HG03571 (cell line): ENCODE data around the gene CD226.
"Not testable (repeated sequence)": the region's sequence is repeated elsewhere in the genome, so short reads cannot be mapped to it uniquely, and the experiment has no call there.

Experiments used
- ATAC-seq: cut with Tn5 transposase; IDR thresholded peaks from one replicate; pipeline ENCODE4 v1.9.1; 2021; ENCODE audit not compliant: unreplicated experiment

CD226 gene

GRCh38 chr18:69916412-69916811 lies 31.3 kb downstream of the CD226 start:
- ATAC-seq: no peak

- no peak for ATAC-seq
Observed at GRCh38 chr18:69908838-69909237, 38.8 kb downstream of the CD226 start.

GRCh38 chr18:69906765-69907164 lies 40.9 kb downstream of the CD226 start:
- ATAC-seq: no peak

GRCh38 chr18:69900941-69901340 lies 46.7 kb downstream of the CD226 start:
- ATAC-seq: no peak

- not testable (repeated sequence) for ATAC-seq
Observed at GRCh38 chr18:69899154-69899923, 48.3 kb downstream of the CD226 start.

- ATAC-seq: peak; percentile 55
Observed at GRCh38 chr18:69898241-69898861, 49.3 kb downstream of the CD226 start.

- ATAC-seq: no peak
Observed at GRCh38 chr18:69897397-69898108, 50.1 kb downstream of the CD226 start.

GRCh38 chr18:69895066-69896047 lies 52.3 kb downstream of the CD226 start:
- no peak for ATAC-seq

- no peak for ATAC-seq
Observed at GRCh38 chr18:69894467-69894866, 53.2 kb downstream of the CD226 start.

GRCh38 chr18:69890558-69890957 lies 57.1 kb downstream of the CD226 start:
- ATAC-seq: no peak

- no peak for ATAC-seq
Observed at GRCh38 chr18:69889009-69889408, 58.7 kb downstream of the CD226 start.

GRCh38 chr18:69887256-69887655 lies 60.4 kb downstream of the CD226 start:
- no peak for ATAC-seq

- ATAC-seq: peak; percentile 88
Observed at GRCh38 chr18:69885841-69886531, 61.7 kb downstream of the CD226 start.

- no peak for ATAC-seq
Observed at GRCh38 chr18:69885355-69885754, 62.3 kb downstream of the CD226 start.

GRCh38 chr18:69883781-69884180 lies 63.9 kb downstream of the CD226 start:
- ATAC-seq: no peak

GRCh38 chr18:69882965-69883668 lies 64.6 kb downstream of the CD226 start:
- ATAC-seq: peak; percentile 41

- no peak for ATAC-seq
Observed at GRCh38 chr18:69880083-69880482, 67.6 kb downstream of the CD226 start.

GRCh38 chr18:69879051-69879450 lies 68.6 kb downstream of the CD226 start:
- ATAC-seq: not testable (repeated sequence)

GRCh38 chr18:69878213-69878933 lies 69.3 kb downstream of the CD226 start:
- ATAC-seq: no peak
